B cell (primary cell): ENCODE measurements around the gene MED6. TPM values are rescaled to one million over a fixed set of nuclear protein-coding genes. Genes with fewer than 3 reads are reported as not detected.

Experiments used
- ATAC-seq: fragments of 200-7000 bp; cut with Tn5 transposase; one replicate; pipeline ENCODE4 v1.10.0; 2021; ENCODE audit warnings: low read depth, mild to moderate bottlenecking, moderate number of reproducible peaks, moderate library complexity
- CTCF ChIA-PET: fragments of 350-600 bp; sonication (Branson Sonifier 250); formaldehyde crosslinking; loops from one replicate; lab custom pipeline; 2021; ENCODE audit warnings: antibody characterized with exemption, inconsistent platforms; lab: Charles Lee
- POLR2A ChIA-PET: fragments of 350-600 bp; sonication (Branson Sonifier 250); formaldehyde crosslinking; loops from one replicate; lab custom pipeline; 2021; ENCODE audit warnings: antibody characterized with exemption; lab: Charles Lee
- DNase-seq: peaks from one replicate; pipeline ENCODE4 v3.0.0; 2013
- H2AFZ ChIP-seq: 2 replicates; pipeline ENCODE4 v1.6.1; 2012; ENCODE audit warnings: mild to moderate bottlenecking, low read depth, low read length; ENCODE audit not compliant: insufficient read depth, poor library complexity, severe bottlenecking
- H3K27ac ChIP-seq, 2 donors: 1 replicate in 1 of 2; 2 replicates in 1 of 2; pipeline ENCODE4 v1.5.1; 2012 to 2013; ENCODE audit warnings: low read length in 2 of 2, mild to moderate bottlenecking in 2 of 2, moderate library complexity in 1 of 2
- H3K27me3 ChIP-seq, 4 experiments: fragments of 200-600 bp in 1 of 4; sonication (generic) in 1 of 4; replicated peaks in 1 of 4; 1 replicate in 2 of 4; 2 replicates in 2 of 4; pipeline versions ENCODE4 v1.6.1 to v1.7.0; 2013 to 2016; ENCODE audit warnings: low read length in 3 of 4, mild to moderate bottlenecking in 2 of 4, mixed read lengths in 1 of 4, moderate library complexity in 1 of 4; ENCODE audit not compliant: insufficient read depth in 4 of 4, control insufficient read depth in 3 of 4; ENCODE audit errors: control extremely low read depth in 1 of 4
- H3K36me3 ChIP-seq, 2 experiments: replicated peaks in 1 of 2; 1 replicate in 1 of 2; 2 replicates in 1 of 2; pipeline versions ENCODE4 v1.6.1 to v1.7.1; 2013; ENCODE audit warnings: low read length in 1 of 2; ENCODE audit not compliant: insufficient read depth in 2 of 2, control insufficient read depth in 1 of 2; ENCODE audit errors: control extremely low read depth in 1 of 2, extremely low read depth in 1 of 2
- H3K4me1 ChIP-seq, 2 donors: fragments of 200-600 bp in 1 of 2; sonication (generic) in 1 of 2; 1 replicate in 1 of 2; 2 replicates in 1 of 2; pipeline versions ENCODE4 v1.5.1 to v1.6.1; 2013 to 2017; ENCODE audit warnings: low read length in 2 of 2; ENCODE audit not compliant: control insufficient read depth in 2 of 2, insufficient read depth in 2 of 2
- H3K4me2 ChIP-seq: replicated peaks from 2 replicates; pipeline ENCODE3; 2012; ENCODE audit warnings: mild to moderate bottlenecking, low read depth, low read length; ENCODE audit not compliant: poor library complexity, severe bottlenecking
- H3K4me3 ChIP-seq, 5 experiments: fragments of 200-600 bp in 1 of 5; sonication (generic) in 1 of 5; 1 replicate in 3 of 5; 2 replicates in 2 of 5; pipeline versions ENCODE4 v1.5.1 to v1.7.0; 2011 to 2016; ENCODE audit warnings: low read length in 4 of 5, mild to moderate bottlenecking in 4 of 5, low read depth in 2 of 5, control low read depth in 1 of 5, moderate library complexity in 1 of 5; ENCODE audit not compliant: insufficient read depth in 1 of 5; ENCODE audit errors: control extremely low read depth in 1 of 5, extremely low read depth in 1 of 5
- H3K79me2 ChIP-seq: fragments of 200-600 bp; sonication (generic); one replicate; pipeline ENCODE4 v1.6.0; 2016; ENCODE audit warnings: low read length; ENCODE audit not compliant: control insufficient read depth, insufficient read depth
- H3K9ac ChIP-seq: fragments of 200-600 bp; sonication (generic); 2 replicates; pipeline ENCODE4 v1.6.1; 2017; ENCODE audit warnings: mild to moderate bottlenecking, low read length, moderate library complexity
- H3K9me3 ChIP-seq, 3 donors: one replicate each; pipeline versions ENCODE4 v1.6.1 to v1.7.1; 2013; ENCODE audit warnings: low read length in 2 of 3; ENCODE audit not compliant: control insufficient read depth in 2 of 3, insufficient read depth in 1 of 3; ENCODE audit errors: control extremely low read depth in 1 of 3
- H4K20me1 ChIP-seq: 2 replicates; pipeline ENCODE4 v1.6.0; 2012; ENCODE audit warnings: mild to moderate bottlenecking, low read length; ENCODE audit not compliant: insufficient read depth, control insufficient read depth, poor library complexity, severe bottlenecking
- H3K27ac Mint-ChIP-seq: one replicate; pipeline ENCODE4 v1.8.0; 2021; ENCODE audit warnings: mixed read lengths
- H3K27me3 Mint-ChIP-seq: one replicate; pipeline ENCODE4 v1.8.0; 2021; ENCODE audit warnings: mixed read lengths
- H3K4me1 Mint-ChIP-seq: one replicate; pipeline ENCODE4 v1.8.0; 2021; ENCODE audit warnings: mixed read lengths
- H3K4me3 Mint-ChIP-seq: one replicate; pipeline ENCODE4 v1.8.0; 2021; ENCODE audit warnings: mixed read lengths
- H3K9me3 Mint-ChIP-seq: one replicate; pipeline ENCODE4 v1.8.0; 2022; ENCODE audit warnings: mixed read lengths; ENCODE audit not compliant: insufficient read depth
- EZH2 ChIP-seq: IDR thresholded peaks from 2 replicates; pipeline ENCODE4 v1.6.1; 2012; ENCODE audit warnings: borderline replicate concordance, low read depth, mild to moderate bottlenecking, moderate library complexity, low read length; ENCODE audit not compliant: insufficient read depth, poor library complexity, severe bottlenecking
- WGBS: methylation state at CpG from one replicate; pipeline ENCODE4 v1.1.5; 2013; ENCODE audit warnings: missing lambda C conversion rate; ENCODE audit not compliant: insufficient coverage; 5-methylcytosine and 5-hydroxymethylcytosine counted together
- intact Hi-C: fragments of 100-400 bp; cut with micrococcal nuclease; formaldehyde crosslinking; loops from one replicate; pipeline ENCODE4 v1.10.0; 2022
- polyA plus RNA-seq: library from polyadenylated mRNA; depleted of rRNA; stranded (reverse); fragments of >200 nt; gene quantifications from 2 replicates; pipeline ENCODE4 v1.2.3, GENCODE V29; 2012
- total RNA-seq, 2 donors: library from RNA; stranded (reverse); fragments of 120-200 nt in 1 of 2; gene quantifications; 1 replicate in 1 of 2; 2 replicates in 1 of 2; pipeline versions ENCODE4 v1.2.3 to v1.2.4, GENCODE V29; 2013 to 2022
- TF ChIP-seq, protein P1 (sequence below): fragments of 200-600 bp; IDR thresholded peaks from one replicate; pipeline ENCODE4 v1.8.0; 2022; ENCODE audit warnings: antibody characterized with exemption, mild to moderate bottlenecking

Gene MED6
- total and polyA plus RNA-seq, 2 donors (not counting 1 experiment from before 2014, with no cell fraction given) = 30.4 to 71.0 TPM

DNA sequence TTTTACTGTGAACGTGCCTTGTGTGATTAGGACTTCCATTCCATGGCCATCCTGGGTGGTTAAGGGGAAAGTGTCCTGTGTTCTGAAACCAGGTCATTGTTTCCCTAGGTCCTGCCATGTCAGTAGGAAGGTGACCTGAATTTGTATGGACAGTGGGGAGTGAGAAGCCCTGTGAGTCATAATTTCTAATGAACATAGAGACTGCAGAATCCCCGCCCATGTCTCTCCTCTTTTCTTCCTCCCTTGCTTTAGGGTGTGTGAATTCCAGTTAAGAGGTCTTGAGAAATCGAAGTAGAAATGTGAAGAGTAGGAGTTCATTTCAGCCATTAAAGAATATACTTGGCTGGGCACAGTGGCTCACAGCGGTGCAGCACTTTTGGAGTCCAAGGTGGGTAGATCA, 49.3 kb upstream of the MED6 start:
- Histone ChIP-seq H3K36me3 (peaks cover 0 to 64% of the 10 kb centered on the region in 2 experiments), H3K4me2 (no peak overlapping the region), H3K27ac (peak overlapping the region in 1 of 2 donors; percentile 52), H3K27me3 (no peaks in the 10 kb centered on the region), H3K4me1 (peaks cover 59 to 61% of the 10 kb centered on the region in 2 donors), H4K20me1 (peaks cover 25% of the 10 kb centered on the region), H2AFZ (no peak overlapping the region), H3K4me3 (no peak overlapping the region), H3K9ac (no peak overlapping the region), H3K9me3 (no peaks in the 10 kb centered on the region), H3K79me2 (peaks cover 98% of the 10 kb centered on the region)
- peaks cover 79% of the 10 kb centered on the region for H3K4me1 Mint-ChIP-seq
- POLR2A ChIA-PET = interaction anchor here (0.7 kb wide), 1 partner anchor 8 kb away, joined by 4 read pairs; no protein-coding TSS in a partner anchor
- no peaks in the 10 kb centered on the region for H3K27me3 Mint-ChIP-seq
- peak overlapping the region; percentile 75 for H3K27ac Mint-ChIP-seq
- no peaks in the 10 kb centered on the region for H3K9me3 Mint-ChIP-seq
- no CpG with 5 or more reads among the region's 4 CpGs for WGBS
- intact Hi-C loops = no loop called here
- no peak overlapping the region for H3K4me3 Mint-ChIP-seq
- TF ChIP-seq, protein P1, sequence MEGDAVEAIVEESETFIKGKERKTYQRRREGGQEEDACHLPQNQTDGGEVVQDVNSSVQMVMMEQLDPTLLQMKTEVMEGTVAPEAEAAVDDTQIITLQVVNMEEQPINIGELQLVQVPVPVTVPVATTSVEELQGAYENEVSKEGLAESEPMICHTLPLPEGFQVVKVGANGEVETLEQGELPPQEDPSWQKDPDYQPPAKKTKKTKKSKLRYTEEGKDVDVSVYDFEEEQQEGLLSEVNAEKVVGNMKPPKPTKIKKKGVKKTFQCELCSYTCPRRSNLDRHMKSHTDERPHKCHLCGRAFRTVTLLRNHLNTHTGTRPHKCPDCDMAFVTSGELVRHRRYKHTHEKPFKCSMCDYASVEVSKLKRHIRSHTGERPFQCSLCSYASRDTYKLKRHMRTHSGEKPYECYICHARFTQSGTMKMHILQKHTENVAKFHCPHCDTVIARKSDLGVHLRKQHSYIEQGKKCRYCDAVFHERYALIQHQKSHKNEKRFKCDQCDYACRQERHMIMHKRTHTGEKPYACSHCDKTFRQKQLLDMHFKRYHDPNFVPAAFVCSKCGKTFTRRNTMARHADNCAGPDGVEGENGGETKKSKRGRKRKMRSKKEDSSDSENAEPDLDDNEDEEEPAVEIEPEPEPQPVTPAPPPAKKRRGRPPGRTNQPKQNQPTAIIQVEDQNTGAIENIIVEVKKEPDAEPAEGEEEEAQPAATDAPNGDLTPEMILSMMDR = no peak
- TF ChIP-seq EZH2 = no peak
- CTCF ChIA-PET = interaction anchor here (1.3 kb wide), 1 partner anchor 8 kb away, joined by 5 read pairs; no protein-coding TSS in a partner anchor
- no peak for ATAC-seq
- no peak for DNase-seq

DNA sequence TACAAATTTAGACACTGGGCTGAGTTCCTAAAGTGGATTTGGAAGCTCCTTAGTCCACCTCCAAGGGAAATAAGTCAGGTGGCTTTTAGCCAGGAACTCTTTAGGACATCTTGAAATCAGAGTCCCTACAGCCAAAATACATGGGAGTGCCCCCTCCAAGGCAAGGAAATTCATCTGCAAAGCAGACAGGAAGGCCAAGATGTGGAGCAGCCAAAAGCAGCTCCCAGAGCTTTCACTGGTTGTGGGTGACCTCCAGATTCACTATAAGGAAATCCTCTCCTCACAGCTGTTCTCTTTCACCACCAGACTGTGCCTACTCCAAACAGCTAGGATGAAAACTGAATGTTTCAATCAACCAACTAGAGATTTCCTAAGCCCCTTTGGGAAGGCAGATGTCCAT, 47.9 kb upstream of the MED6 start:
- H3K4me1 Mint-ChIP-seq = peaks cover 78% of the 10 kb centered on the region
- H3K79me2 ChIP-seq = peaks cover 100% of the 10 kb centered on the region
- H3K9ac ChIP-seq = no peak overlapping the region
- H3K36me3 ChIP-seq = peaks cover 0 to 57% of the 10 kb centered on the region in 2 experiments
- H3K27ac ChIP-seq = peak overlapping the region in 1 of 2 donors; percentile 1
- ChIA-PET POLR2A (no interaction called here), CTCF (interaction anchor here (0.6 to 1.4 kb wide), 4 partner anchors 10 to 170 kb away, joined by 3 to 5 read pairs (median 3); no protein-coding TSS in a partner anchor)
- no peaks in the 10 kb centered on the region for H3K27me3 Mint-ChIP-seq
- H3K9me3 Mint-ChIP-seq = no peaks in the 10 kb centered on the region
- DNase-seq = no peak
- no peak overlapping the region for H2AFZ ChIP-seq
- H3K4me3 Mint-ChIP-seq = no peak overlapping the region
- H3K4me2 ChIP-seq = no peak overlapping the region
- H3K27me3 ChIP-seq = no peaks in the 10 kb centered on the region
- H3K4me3 ChIP-seq = no peak overlapping the region
- H3K4me1 ChIP-seq = peaks cover 58 to 60% of the 10 kb centered on the region in 2 donors
- intact Hi-C loops = no loop called here
- TF ChIP-seq, protein P1 = no peak
- TF ChIP-seq EZH2 = no peak
- H4K20me1 ChIP-seq = peaks cover 25% of the 10 kb centered on the region
- H3K9me3 ChIP-seq = no peaks in the 10 kb centered on the region
- H3K27ac Mint-ChIP-seq = peak overlapping the region; percentile 77
- ATAC-seq = no peak
